ENCODE results near the gene GULP1. TPM values are rescaled to one million over a fixed set of nuclear protein-coding genes. Genes with fewer than 3 reads are reported as not detected.
"Not testable (repeated sequence)": the region's sequence is repeated elsewhere in the genome, so short reads cannot be mapped to it uniquely, and the experiment has no call there.

The GULP1 gene
- total RNA-seq, 1 donor from 2014 or later, result 5.1 TPM

GRCh38 chr2:188569431-188570165, 277.9 kb downstream of the GULP1 start:
- intact Hi-C loops (cut with DNase I), result no loop called here
- no peak for DNase-seq (ENCODE audit: low spot score)

- DNase-seq (ENCODE audit: low spot score), result no peak
- intact Hi-C loops (cut with DNase I), result no loop called here
Measured at GRCh38 chr2:188570370-188570769, 278.7 kb downstream of the GULP1 start.

- DNase-seq (ENCODE audit: low spot score), result no peak
- intact Hi-C loops (cut with DNase I), result no loop called here
Measured at GRCh38 chr2:188571543-188572303, 280.0 kb downstream of the GULP1 start.

GRCh38 chr2:188572592-188572991, 280.9 kb downstream of the GULP1 start:
- intact Hi-C loops (cut with DNase I), result no loop called here

GRCh38 chr2:188573453-188573852, 281.8 kb downstream of the GULP1 start:
- DNase-seq (ENCODE audit: low spot score), result no peak
- intact Hi-C loops (cut with DNase I), result no loop called here

More at GRCh38 chr2:188572592-188572991, 280.9 kb downstream of the GULP1 start:
- no peak for DNase-seq (ENCODE audit: low spot score)

- no peak for DNase-seq (ENCODE audit: low spot score)
- intact Hi-C loops (cut with DNase I), result no loop called here
Measured at GRCh38 chr2:188576006-188576405, 284.3 kb downstream of the GULP1 start.

GRCh38 chr2:188576651-188577050, 285.0 kb downstream of the GULP1 start:
- intact Hi-C loops (cut with DNase I), result no loop called here
- DNase-seq (ENCODE audit: low spot score), result no peak

GRCh38 chr2:188577231-188577630, 285.6 kb downstream of the GULP1 start:
- no peak for DNase-seq (ENCODE audit: low spot score)
- intact Hi-C loops (cut with DNase I), result no loop called here

- intact Hi-C loops (cut with DNase I), result no loop called here
- no peak for DNase-seq (ENCODE audit: low spot score)
Measured at GRCh38 chr2:188580738-188581137, 289.1 kb downstream of the GULP1 start.

- intact Hi-C loops (cut with DNase I), result no loop called here
Measured at GRCh38 chr2:188582211-188582610, 290.5 kb downstream of the GULP1 start.

GRCh38 chr2:188588235-188588634, 296.6 kb downstream of the GULP1 start:
- DNase-seq (ENCODE audit: low spot score), result no peak
- intact Hi-C loops (cut with DNase I), result no loop called here

More at GRCh38 chr2:188582211-188582610, 290.5 kb downstream of the GULP1 start:
- no peak for DNase-seq (ENCODE audit: low spot score)

- DNase-seq (ENCODE audit: low spot score), result no peak
- intact Hi-C loops (cut with DNase I), result no loop called here
Measured at GRCh38 chr2:188596054-188596453, 304.4 kb downstream of the GULP1 start.

- DNase-seq (ENCODE audit: low spot score), result no peak
- intact Hi-C loops (cut with DNase I), result no loop called here
Measured at GRCh38 chr2:188598551-188598950, 306.9 kb downstream of the GULP1 start.

- no peak for DNase-seq (ENCODE audit: low spot score)
- intact Hi-C loops (cut with DNase I), result no loop called here
Measured at GRCh38 chr2:188599140-188599539, 307.5 kb downstream of the GULP1 start.

- no peak for DNase-seq (ENCODE audit: low spot score)
- intact Hi-C loops (cut with DNase I), result no loop called here
Measured at GRCh38 chr2:188600536-188601210, 309.0 kb downstream of the GULP1 start.

GRCh38 chr2:188601391-188601790, 309.7 kb downstream of the GULP1 start:
- intact Hi-C loops (cut with DNase I), result no loop called here

GRCh38 chr2:188601927-188602326, 310.3 kb downstream of the GULP1 start:
- intact Hi-C loops (cut with DNase I), result no loop called here
- no peak for DNase-seq (ENCODE audit: low spot score)

More at GRCh38 chr2:188601391-188601790, 309.7 kb downstream of the GULP1 start:
- DNase-seq (ENCODE audit: low spot score), result no peak

GRCh38 chr2:188604579-188604978, 312.9 kb downstream of the GULP1 start:
- intact Hi-C loops (cut with DNase I), result no loop called here
- DNase-seq (ENCODE audit: low spot score), result no peak

- intact Hi-C loops (cut with DNase I); DNase-seq (ENCODE audit: low spot score): not testable (repeated sequence)
Measured at GRCh38 chr2:188605609-188606584, 314.2 kb downstream of the GULP1 start.
